Measurements from ENCODE around the gene GNPNAT1.
"Not testable (repeated sequence)": the region's sequence is repeated elsewhere in the genome, so short reads cannot be mapped to it uniquely, and the experiment has no call there.

Gene GNPNAT1

DNA sequence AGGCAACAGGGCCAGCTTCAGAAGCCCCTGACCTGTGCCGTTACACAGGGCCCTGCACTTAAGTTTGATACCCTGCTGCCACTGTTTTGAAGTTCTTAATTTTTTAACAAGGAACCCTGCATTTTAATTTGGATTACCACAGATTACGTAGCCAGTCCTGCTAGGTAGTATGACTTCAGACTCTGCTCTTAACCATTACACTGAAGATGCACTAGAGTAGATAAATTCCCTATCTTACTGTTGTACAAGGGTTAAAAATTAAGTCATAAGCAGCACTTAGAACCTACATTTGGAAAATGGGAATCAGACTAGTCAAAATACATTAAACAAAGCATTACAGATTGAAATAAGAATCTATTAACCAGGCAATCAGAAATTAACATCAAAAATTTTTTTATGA lies 2.3 kb downstream of the GNPNAT1 start:
- no peak for DNase-seq

- DNase-seq, result no peak
Observed at GRCh38 chr14:52786887-52787286, 4.5 kb downstream of the GNPNAT1 start.

- no peak for DNase-seq
Observed at GRCh38 chr14:52783206-52783605, 8.2 kb downstream of the GNPNAT1 start.

DNA sequence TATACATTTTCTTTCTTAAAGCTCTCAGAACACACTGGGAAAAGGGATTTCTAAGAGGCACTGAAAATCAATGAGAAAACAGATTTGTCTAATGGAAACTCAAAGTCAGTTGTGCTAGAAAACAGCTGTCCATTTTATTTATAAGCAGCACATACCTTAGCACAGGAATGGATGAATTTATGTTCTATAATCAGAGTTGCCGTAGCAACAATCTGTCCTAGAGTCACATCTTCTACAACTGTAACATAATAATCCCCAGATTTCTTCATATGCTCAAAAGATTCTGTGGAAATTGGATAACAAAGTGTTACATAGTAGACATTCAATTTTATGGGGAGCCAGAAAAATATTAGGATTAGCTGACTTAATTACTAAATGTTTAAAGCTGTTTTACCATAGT lies 9.8 kb downstream of the GNPNAT1 start:
- no peak for DNase-seq

- no peak for DNase-seq
Observed at GRCh38 chr14:52780893-52781292, 10.5 kb downstream of the GNPNAT1 start.

DNA sequence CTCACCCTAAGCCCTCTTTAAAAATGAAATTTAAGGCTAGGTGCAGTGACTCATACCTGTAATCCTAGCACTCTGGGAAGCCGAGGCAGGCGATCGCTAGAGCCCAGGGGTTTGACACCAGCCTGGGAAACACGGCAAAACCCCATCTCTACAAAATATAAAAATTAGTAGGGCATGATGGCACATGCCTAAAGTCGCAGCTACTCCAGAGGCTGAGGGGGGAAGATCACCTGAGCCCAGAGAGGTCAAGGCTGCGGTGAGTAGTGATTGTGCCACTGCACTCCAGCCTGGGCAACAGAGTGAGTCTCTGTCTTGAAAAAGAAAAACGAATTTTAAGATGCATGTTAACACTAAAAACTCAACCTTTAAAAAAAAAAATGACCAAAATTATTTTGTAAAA lies 12.7 kb downstream of the GNPNAT1 start:
- no peak for DNase-seq

GRCh38 chr14:52776816-52777215 lies 14.6 kb downstream of the GNPNAT1 start:
- DNase-seq, result no peak

- DNase-seq, result no peak
Observed at GRCh38 chr14:52769887-52770286, 21.5 kb downstream of the GNPNAT1 start.

DNA sequence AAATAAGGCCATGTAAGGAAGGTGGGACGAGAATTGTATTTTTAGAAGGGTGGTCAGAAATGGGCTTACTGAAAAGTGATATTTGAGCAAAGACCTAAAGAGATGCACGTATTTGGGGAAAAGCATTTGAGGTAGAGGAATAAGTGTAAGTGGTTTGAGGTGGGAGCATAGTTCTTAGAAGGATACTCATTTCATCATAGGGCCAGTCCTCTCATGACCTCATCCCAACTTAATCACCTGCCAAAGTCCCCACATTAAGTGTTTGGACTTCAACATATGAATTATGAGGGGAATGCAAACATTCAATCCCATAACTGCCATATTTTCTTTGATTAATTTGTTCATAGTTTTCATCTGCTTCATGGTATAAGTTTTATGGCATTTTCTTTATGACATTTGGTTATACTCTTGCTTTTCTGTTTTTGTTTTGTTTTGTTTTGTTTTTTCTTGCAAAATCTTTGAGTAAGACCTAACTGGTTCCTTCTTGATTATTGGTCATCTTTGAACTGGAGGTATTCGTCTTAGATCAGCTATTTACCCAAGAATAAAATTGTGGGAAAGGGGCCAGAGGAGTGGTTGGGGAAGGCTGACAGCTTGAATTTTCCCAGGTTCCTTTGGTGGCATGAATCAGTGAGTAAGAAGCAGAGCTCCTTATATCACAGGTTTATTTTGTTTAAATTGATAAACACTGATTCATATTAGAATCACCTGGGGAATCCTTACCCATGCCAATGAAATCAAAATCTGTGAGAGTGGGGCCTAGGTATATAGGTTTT lies 24.2 kb downstream of the GNPNAT1 start:
- no peak for DNase-seq

DNA sequence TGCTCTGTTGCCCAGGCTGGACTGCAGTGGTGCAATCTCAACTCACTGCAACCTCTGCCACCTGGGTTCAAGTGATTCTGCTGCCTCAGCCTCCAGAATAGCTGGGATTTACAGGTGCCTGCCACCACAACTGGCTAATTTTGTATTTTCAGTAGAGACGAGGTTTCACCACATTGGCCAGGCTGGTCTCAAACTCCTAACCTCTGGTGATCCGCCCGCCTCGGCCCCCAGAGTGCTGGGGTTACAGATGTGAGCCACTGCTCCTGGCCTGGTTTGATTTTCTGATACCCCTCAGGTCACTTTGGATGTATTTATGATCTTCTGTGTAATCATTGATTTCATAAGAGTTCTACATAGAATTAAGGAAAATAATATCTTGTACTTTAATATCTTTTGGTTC lies 28.5 kb downstream of the GNPNAT1 start:
- not testable (repeated sequence) for DNase-seq

DNA sequence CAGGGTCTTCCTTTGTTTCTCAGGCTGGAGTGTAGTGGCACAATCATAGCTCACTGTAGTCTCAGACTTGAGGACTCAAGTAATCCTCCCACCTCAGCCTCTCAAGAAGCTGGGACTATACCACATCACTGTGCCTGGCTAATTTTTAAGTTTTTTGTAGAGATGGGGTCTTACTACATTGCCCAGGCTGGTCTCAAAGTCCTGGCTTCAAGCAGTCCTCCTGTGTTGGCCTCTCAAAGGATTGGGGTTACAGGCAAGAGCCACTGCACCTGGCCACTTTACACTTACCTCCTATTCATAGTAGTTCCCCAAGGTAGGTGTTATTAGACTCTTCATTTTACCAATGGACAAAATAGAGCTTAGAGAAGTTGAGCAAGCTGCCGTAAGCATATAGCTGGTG lies 32.3 kb downstream of the GNPNAT1 start:
- no peak for DNase-seq

DNA sequence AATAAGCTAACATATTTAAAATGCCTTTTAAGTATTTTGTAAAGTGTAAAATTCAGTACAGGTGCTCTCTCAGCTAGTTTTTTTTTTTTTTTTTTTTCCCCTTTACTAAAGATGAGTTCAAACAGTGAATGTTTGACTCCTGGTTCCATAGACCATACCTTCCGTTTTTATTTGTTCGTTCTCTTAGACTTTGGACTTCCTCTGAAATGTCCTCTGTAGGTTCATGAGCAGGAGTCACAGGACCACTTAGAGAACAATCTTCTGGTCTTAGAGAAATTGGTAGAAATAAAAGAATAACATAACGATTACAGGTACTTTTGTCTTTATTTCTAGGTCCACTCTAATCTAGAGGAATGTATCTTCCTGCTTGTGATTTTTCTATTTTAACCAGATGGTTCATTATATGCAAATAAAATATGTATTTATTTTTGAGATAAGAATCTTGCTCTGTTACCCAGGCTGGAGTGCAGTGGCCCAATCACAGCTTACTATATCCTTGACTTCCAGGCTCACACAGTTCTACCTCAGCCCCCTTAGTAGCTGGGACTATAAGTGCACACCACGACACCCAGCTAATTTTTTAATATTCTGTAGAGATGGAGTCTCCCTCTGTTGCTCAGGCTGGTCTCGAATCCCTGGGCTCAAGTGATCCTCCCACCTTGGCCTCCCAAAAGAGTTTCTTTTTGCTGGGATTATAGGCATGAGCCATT lies 35.6 kb downstream of the GNPNAT1 start:
- peak; percentile 14 for DNase-seq

- no peak for DNase-seq
Observed at GRCh38 chr14:52748647-52749292, 42.6 kb downstream of the GNPNAT1 start.

GRCh38 chr14:52741865-52742264 lies 49.5 kb downstream of the GNPNAT1 start:
- DNase-seq, result no peak

DNA sequence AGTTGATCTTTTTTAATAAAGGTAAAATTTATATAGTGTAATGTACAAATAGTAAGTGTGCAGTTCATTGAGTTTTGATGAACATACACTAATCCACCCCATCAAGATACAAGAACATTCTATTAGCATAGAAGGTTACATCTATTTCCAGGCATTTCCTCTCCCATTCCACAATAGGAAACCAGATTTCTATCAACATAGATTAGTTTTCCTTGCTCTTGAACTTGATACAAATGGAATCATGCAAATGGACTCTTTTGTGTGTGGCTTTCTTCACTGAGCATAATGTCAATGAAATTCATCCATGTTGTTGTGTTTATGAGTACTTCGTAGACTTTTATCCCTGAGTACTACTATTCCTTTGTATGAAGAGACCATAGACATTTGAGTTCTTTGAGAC lies 50.7 kb downstream of the GNPNAT1 start:
- DNase-seq, result no peak

DNA sequence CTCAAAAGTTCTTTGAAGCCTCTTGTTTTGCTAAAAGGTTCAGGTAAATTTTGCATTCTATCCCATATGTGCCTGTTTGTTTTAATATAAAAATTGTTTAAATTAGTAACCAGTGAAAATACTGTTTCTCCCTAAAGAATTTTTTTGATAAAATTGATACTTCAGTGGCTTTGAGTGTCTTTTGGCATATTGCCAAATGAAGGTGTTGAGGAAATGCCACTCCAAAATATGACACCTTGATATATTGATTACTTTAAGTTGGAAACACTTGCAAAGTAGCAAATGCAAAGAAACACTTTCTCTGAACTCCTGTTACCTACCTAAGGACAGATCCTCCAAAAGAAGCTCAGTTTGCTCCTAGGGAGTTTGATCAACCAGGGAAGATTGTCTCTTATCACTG lies 53.0 kb downstream of the GNPNAT1 start:
- no peak for DNase-seq

- no peak for DNase-seq
Observed at GRCh38 chr14:52735921-52736489, 55.4 kb downstream of the GNPNAT1 start.

- DNase-seq, result no peak
Observed at GRCh38 chr14:52733824-52734223, 57.6 kb downstream of the GNPNAT1 start.

GRCh38 chr14:52730709-52731111 lies 60.7 kb downstream of the GNPNAT1 start:
- DNase-seq, result no peak

DNA sequence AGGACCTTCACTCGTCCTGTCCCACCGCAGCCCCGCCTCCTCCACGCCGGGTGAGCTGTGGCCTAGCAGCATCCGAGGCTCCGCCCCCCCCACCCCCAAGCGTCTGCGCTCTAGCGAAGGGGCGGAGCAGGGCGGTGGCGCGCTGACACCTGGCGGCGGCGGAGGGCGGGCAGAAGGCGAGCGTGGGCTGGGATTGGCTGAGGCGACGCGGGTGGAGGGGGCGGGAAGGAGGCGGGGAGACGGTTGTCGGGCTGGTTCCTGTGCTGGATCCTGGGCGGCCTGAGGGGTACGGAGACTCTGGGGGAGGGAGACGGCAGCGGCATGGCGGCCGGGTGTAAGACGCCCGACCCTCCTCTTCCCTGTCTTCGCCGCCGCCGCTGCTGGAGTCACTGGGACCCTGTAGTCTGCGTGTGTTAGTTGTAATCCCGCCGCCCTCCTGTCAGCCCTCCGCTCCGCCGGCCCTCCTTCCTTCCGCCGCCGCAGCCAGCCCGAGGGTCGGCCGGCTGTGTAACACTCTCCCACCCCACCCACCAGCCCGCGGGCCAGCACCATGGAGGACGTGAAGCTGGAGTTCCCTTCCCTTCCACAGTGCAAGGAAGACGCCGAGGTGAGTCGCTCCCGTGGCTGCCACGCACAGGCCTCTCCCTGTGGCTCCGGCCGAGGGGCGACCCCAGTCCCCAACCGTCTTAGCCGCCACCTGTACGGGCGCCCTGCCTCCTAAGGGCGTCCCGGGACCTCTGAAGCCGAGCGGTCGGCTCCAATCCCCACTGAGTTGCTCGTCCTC lies 61.3 kb downstream of the GNPNAT1 start, which contains the start of gene STYX:
Gene STYX, plus strand, starts transcription at position 242 of the 784 bp plus-strand sequence. Its CDS starts 309 bp downstream, at position 551.
- DNase-seq, result peak; percentile 93

DNA sequence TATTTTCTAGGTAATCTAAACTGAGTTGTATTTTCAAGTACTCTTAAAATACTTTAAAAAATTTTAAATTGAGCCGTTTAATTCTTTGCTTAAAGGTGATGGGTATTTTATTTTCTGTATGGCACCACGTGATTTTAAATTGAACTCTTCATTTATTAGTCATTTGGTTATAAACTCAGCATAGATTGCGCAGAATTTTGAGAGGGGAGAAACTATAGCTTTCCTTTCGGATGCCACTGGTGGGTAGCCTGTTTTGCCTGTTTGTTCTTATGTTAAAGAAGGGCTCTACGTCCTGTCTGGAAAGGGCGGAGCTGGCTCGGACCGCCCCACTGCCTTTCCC lies 61.9 kb downstream of the GNPNAT1 start:
- no peak for DNase-seq

GRCh38 chr14:52729035-52729434 lies 62.4 kb downstream of the GNPNAT1 start:
- DNase-seq, result not testable (repeated sequence)

DNA sequence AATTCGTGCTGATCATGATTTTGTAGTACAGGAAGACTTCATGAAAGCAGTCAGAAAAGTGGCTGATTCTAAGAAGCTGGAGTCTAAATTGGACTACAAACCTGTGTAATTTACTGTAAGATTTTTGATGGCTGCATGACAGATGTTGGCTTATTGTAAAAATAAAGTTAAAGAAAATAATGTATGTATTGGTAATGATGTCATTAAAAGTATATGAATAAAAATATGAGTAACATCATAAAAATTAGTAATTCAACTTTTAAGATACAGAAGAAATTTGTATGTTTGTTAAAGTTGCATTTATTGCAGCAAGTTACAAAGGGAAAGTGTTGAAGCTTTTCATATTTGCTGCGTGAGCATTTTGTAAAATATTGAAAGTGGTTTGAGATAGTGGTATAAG lies 63.9 kb downstream of the GNPNAT1 start:
- DNase-seq, result not testable (repeated sequence)
